ENCODE data around the gene ELOVL1. TPM values are rescaled to one million over a fixed set of nuclear protein-coding genes. Genes with fewer than 3 reads are reported as not detected.

The ELOVL1 gene
- polyA plus RNA-seq, 1 experiment = 167 TPM

DNA sequence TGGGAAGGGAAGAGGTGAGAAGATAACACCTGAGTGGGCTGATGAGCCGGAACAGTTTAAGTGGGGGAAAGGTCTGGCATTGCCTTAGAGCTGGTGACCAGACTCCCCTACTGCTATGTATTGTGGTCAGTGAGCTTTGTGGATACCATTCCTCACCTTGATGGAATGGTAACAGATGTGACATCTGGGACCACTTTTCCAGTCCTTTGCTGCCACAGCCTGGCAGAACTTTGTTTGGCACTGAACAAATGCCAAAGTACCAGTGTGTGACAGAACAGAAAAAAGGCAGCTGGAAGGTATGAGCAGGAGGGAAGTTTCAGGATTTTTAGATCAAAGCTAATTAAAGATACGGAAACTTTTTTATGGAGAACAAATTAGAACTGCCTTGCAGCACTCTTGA is 15.6 kb upstream of the ELOVL1 start:
- Histone ChIP-seq H3K4me3 (ENCODE audit: low read depth, low read length) (no peak overlapping the region), H3K27ac (ENCODE audit: low read depth, low read length) (no peak overlapping the region), H3K27me3 (ENCODE audit: control insufficient read depth, insufficient read depth, low read length) (no peaks in the 10 kb centered on the region), H3K9me3 (ENCODE audit: control insufficient read depth, insufficient read depth, low read length) (no peaks in the 10 kb centered on the region)
- CTCF ChIA-PET = interaction anchor here (1.2 to 1.5 kb wide), 2 partner anchors 144 to 156 kb away, joined by 3 read pairs; no protein-coding TSS in a partner anchor
- POLR2A ChIA-PET = interaction anchor here (0.8 to 1.0 kb wide), 3 partner anchors 15 to 154 kb away, joined by 3 to 4 read pairs (median 3); partner anchors contain the start of gene ELOVL1
- TF ChIP-seq, protein P1, sequence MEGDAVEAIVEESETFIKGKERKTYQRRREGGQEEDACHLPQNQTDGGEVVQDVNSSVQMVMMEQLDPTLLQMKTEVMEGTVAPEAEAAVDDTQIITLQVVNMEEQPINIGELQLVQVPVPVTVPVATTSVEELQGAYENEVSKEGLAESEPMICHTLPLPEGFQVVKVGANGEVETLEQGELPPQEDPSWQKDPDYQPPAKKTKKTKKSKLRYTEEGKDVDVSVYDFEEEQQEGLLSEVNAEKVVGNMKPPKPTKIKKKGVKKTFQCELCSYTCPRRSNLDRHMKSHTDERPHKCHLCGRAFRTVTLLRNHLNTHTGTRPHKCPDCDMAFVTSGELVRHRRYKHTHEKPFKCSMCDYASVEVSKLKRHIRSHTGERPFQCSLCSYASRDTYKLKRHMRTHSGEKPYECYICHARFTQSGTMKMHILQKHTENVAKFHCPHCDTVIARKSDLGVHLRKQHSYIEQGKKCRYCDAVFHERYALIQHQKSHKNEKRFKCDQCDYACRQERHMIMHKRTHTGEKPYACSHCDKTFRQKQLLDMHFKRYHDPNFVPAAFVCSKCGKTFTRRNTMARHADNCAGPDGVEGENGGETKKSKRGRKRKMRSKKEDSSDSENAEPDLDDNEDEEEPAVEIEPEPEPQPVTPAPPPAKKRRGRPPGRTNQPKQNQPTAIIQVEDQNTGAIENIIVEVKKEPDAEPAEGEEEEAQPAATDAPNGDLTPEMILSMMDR (IDR thresholded peaks at IDR 0.05; ENCODE audit: low read depth, low read length) = peak; percentile 10; the same call in 1 of the 2 replicates
- no peak for DNase-seq (ENCODE audit: low read depth, low spot score)

DNA sequence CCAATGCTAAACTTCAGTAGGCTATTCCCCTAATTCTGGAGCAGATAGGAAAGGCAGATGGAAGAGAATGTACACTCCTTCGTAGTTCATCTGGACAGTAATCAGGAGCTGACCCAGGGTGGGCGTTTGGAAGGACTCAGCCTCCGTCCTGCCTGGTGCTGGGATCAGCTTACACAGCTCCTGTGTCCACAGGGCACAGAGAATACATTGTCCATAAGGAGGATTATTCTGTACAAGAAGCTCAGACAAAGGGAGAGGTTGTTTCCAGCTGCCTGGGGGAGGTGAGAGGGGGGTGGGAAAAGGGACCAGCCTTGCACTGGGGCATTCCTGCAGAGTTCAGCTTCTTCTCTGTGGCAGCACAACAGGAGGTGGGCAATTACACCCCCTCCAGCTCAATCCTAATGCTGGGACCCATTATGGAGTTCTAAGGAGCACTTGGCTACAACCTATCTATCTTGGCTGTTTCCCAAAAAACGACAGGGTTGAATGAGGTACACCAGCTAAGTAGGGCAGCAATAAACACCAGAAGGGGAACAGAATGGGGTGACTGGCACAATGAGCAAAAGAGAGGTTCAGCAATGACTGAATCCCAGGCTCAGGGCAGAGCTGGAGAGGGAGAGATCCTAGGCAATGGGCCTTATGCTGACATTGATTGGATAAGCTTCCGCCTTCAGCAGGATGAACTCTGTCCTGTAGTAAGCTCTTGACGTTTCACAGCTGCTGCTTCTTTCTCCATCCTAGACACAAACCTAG is 14.4 kb upstream of the ELOVL1 start:
- no peak overlapping the region for H3K27ac ChIP-seq (ENCODE audit: low read depth, low read length)
- ChIA-PET POLR2A (interaction anchor here (1.0 kb wide), 1 partner anchor 14 kb away, joined by 3 read pairs; the partner anchor contains the start of gene ELOVL1), CTCF (interaction anchor here (0.7 to 1.5 kb wide), 3 partner anchors 72 to 155 kb away, joined by 3 to 4 read pairs (median 3); partner anchors contain the start of gene HYI)

DNA sequence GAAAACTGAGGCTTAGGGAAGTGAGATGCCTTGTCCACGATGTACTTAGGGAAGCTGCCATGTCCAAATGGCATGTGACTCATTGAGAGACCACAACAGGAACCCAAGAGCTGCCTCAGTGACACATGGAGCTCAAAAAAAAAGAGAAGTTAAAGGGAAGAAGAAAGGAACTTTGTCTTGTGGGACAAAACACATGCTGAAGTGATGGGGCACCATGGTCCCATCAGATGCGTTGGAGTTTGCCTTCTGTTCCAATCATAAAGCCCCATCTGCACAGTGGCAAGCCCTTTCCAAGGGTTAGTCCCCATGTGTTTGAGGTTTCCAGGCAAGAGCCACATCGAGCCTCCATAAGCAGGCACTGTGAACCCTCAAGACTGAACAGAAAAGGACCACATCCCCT is 13.8 kb upstream of the ELOVL1 start:
- ChIA-PET POLR2A (no interaction called here), CTCF (interaction anchor here (0.7 to 1.0 kb wide), 2 partner anchors 73 to 155 kb away, joined by 3 to 4 read pairs; partner anchors contain the start of gene HYI)
- Histone ChIP-seq H3K4me3 (ENCODE audit: low read depth, low read length) (no peak overlapping the region), H3K27ac (ENCODE audit: low read depth, low read length) (no peak overlapping the region), H3K9me3 (ENCODE audit: control insufficient read depth, insufficient read depth, low read length) (no peaks in the 10 kb centered on the region), H3K27me3 (ENCODE audit: control insufficient read depth, insufficient read depth, low read length) (no peaks in the 10 kb centered on the region)
- DNase-seq (ENCODE audit: low read depth, low spot score) = no peak
- TF ChIP-seq, protein P1 (IDR thresholded peaks at IDR 0.05; ENCODE audit: low read depth, low read length) = no peak

More for the DNA sequence above, 14.4 kb upstream of the ELOVL1 start:
- TF ChIP-seq, protein P1 (IDR thresholded peaks at IDR 0.05; ENCODE audit: low read depth, low read length) = no peak
- Histone ChIP-seq H3K9me3 (ENCODE audit: control insufficient read depth, insufficient read depth, low read length) (no peaks in the 10 kb centered on the region), H3K4me3 (ENCODE audit: low read depth, low read length) (no peak overlapping the region), H3K27me3 (ENCODE audit: control insufficient read depth, insufficient read depth, low read length) (no peaks in the 10 kb centered on the region)
- no peak for DNase-seq (ENCODE audit: low read depth, low spot score)

DNA sequence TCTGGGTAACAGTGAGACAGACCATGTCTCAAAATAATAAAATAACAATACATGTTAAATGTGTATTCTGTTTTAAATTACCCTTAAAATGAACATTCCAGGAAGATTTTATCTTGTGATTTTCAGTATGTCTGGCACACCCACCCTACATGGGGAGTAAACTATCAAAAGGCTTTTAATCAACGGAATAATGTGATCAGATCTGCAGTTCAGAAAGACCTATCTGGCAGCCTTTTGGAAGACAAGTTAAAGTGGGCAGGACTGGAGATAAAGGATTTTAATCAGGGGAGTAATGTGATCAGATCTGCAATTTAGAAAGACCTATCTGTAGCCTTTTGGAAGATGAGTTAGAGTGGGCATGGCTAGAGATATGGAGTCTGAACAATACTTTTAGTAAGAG is 11.7 kb upstream of the ELOVL1 start:
- Histone ChIP-seq H3K4me3 (ENCODE audit: low read depth, low read length) (no peak overlapping the region), H3K9me3 (ENCODE audit: control insufficient read depth, insufficient read depth, low read length) (no peaks in the 10 kb centered on the region), H3K27ac (ENCODE audit: low read depth, low read length) (no peak overlapping the region), H3K27me3 (ENCODE audit: control insufficient read depth, insufficient read depth, low read length) (no peaks in the 10 kb centered on the region)
- POLR2A ChIA-PET = no interaction called here
- DNase-seq (ENCODE audit: low read depth, low spot score) = no peak
- CTCF ChIA-PET = no interaction called here
- TF ChIP-seq, protein P1 (IDR thresholded peaks at IDR 0.05; ENCODE audit: low read depth, low read length) = no peak

DNA sequence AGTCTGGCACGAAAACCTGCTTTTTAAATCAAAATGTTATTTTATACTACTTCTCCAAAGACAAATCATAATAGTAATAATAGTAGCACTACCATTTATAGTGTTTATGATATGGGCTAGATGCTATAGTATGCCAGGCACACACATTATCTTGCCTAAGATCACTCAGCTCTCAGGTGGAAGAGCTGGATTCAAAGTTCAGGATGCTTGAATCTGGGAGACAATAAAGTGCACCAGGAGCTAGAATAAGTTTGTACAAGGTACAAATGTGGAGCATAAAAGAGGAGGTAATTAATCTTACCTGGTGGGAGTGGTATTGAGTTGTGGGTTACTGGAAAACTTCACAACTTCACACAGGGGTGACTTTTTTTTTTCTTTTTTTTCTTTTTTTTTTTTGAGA is 10.0 kb upstream of the ELOVL1 start:
- ChIA-PET CTCF (interaction anchor here (0.9 to 1.2 kb wide), 2 partner anchors 9 to 151 kb away, joined by 3 to 5 read pairs; no protein-coding TSS in a partner anchor), POLR2A (no interaction called here)
- no peak overlapping the region for H3K27ac ChIP-seq (ENCODE audit: low read depth, low read length)
- TF ChIP-seq, protein P1 (IDR thresholded peaks at IDR 0.05; ENCODE audit: low read depth, low read length) = no peak
- DNase-seq (ENCODE audit: low read depth, low spot score) = no peak
- H3K27me3 ChIP-seq (ENCODE audit: control insufficient read depth, insufficient read depth, low read length) = no peaks in the 10 kb centered on the region
- no peaks in the 10 kb centered on the region for H3K9me3 ChIP-seq (ENCODE audit: control insufficient read depth, insufficient read depth, low read length)
- no peak overlapping the region for H3K4me3 ChIP-seq (ENCODE audit: low read depth, low read length)

All from AG04450 (cell line).